Transverse colon (tissue), 4 donors: ENCODE data around the gene CRYBG1. TPM values are rescaled to one million over a fixed set of nuclear protein-coding genes. Genes with fewer than 3 reads are reported as not detected.

Experiments
- DNase-seq: peaks from one replicate; pipeline ENCODE4 v3.0.0-alpha.2; 2019
- H3K27ac ChIP-seq, 4 donors: fragments of 200-600 bp; sonication (generic); 2 replicates each; pipeline ENCODE4 v1.5.1; 2016 to 2018; ENCODE audit warnings: inconsistent platforms in 4 of 4
- H3K27me3 ChIP-seq: fragments of 200-600 bp; sonication (generic); 2 replicates; pipeline ENCODE4 v1.5.1; 2017; ENCODE audit warnings: inconsistent platforms
- H3K36me3 ChIP-seq, 4 donors: fragments of 200-600 bp; sonication (generic); 2 replicates each; pipeline ENCODE4 v1.5.1; 2017 to 2019; ENCODE audit warnings: inconsistent platforms in 4 of 4
- H3K4me1 ChIP-seq, 4 donors: fragments of 200-600 bp; sonication (generic); 2 replicates each; pipeline ENCODE4 v1.5.1; 2017 to 2020; ENCODE audit warnings: inconsistent platforms in 4 of 4
- H3K4me3 ChIP-seq, 4 donors: fragments of 200-600 bp; sonication (generic); 1 replicate in 1 of 4; 2 replicates in 3 of 4; pipeline versions ENCODE4 v1.5.1 to v1.6.1; 2017 to 2019; ENCODE audit warnings: inconsistent platforms in 4 of 4
- H3K9me3 ChIP-seq, 2 donors: fragments of 200-600 bp; sonication (generic); 2 replicates each; pipeline ENCODE4 v1.5.1; 2017 to 2019; ENCODE audit warnings: inconsistent platforms in 2 of 2
- CTCF ChIP-seq, 5 experiments: fragments of 200-600 bp in 3 of 5; fragments of 450-650 bp in 2 of 5; sonication (generic) in 3 of 5; IDR thresholded peaks; 1 replicate in 2 of 5; 2 replicates in 3 of 5; pipeline ENCODE4 v1.5.1; 2016 to 2017; ENCODE audit warnings: antibody characterized with exemption in 5 of 5, inconsistent platforms in 3 of 5, mild to moderate bottlenecking in 2 of 5, moderate library complexity in 1 of 5
- EP300 ChIP-seq: sonication (generic); formaldehyde crosslinking; IDR thresholded peaks from one replicate; pipeline ENCODE4 v1.6.1; 2017; ENCODE audit warnings: antibody characterized with exemption, low read depth
- POLR2A ChIP-seq: fragments of 450-650 bp; IDR thresholded peaks from one replicate; pipeline ENCODE4 v1.6.1; 2016; ENCODE audit warnings: antibody characterized with exemption, mild to moderate bottlenecking, moderate library complexity
- POLR2AphosphoS5 ChIP-seq, 3 donors: sonication (generic); formaldehyde crosslinking; IDR thresholded peaks; one replicate each; pipeline ENCODE4 v1.6.1; 2016; ENCODE audit warnings: antibody characterized with exemption in 3 of 3
- WGBS, 2 donors: methylation state at CpG; one replicate each; pipeline ENCODE4 v1.1.5; 2018; ENCODE audit warnings: low coverage in 1 of 2; 5-methylcytosine and 5-hydroxymethylcytosine counted together
- in situ Hi-C, 4 donors: fragments of 200-750 bp; cut with MboI; loops; one replicate each; pipeline versions ENCODE4 v1.15.0 to v1.15.1; 2017; ENCODE audit warnings: low sequenced_read_pairs in 3 of 4, low pct_ligation_motif_present in 1 of 4, low pct_unique_long_range_greater_than_20kb in 1 of 4
- intact Hi-C: fragments of 100-400 bp; cut with DNase I; formaldehyde crosslinking; loops from one replicate; pipeline ENCODE4 v1.15.1; 2023; ENCODE audit warnings: low total_unique reads
- total RNA-seq, 4 donors: library from RNA; depleted of rRNA; stranded (reverse); fragments of >200 nt; gene quantifications; one replicate each; pipeline ENCODE4 v1.1.0, GENCODE V29; 2016

Gene CRYBG1
- total RNA-seq, 4 donors from 2014 or later = 64.3 to 112 (median 70.2) TPM

GRCh38 chr6:106380407-106380806, 19.9 kb downstream of the CRYBG1 start:
- 32 to 78% methylated on average over 1 of the region's 1 CpG for WGBS, 2 donors
- no peak overlapping the region for H3K4me3 ChIP-seq
- in situ Hi-C loops = no loop called here
- TF ChIP-seq EP300 (no peak), POLR2AphosphoS5 (IDR thresholded peaks at IDR 0.05) (no peak)
- H3K27me3 ChIP-seq = no peaks in the 10 kb centered on the region
- no peak for DNase-seq
- intact Hi-C loops = no loop called here
- no peak overlapping the region for H3K27ac ChIP-seq
- H3K36me3 ChIP-seq = no peaks in the 10 kb centered on the region
- H3K4me1 ChIP-seq = peaks cover 0 to 4% (median 0%) of the 10 kb centered on the region in 4 donors
- H3K9me3 ChIP-seq = no peaks in the 10 kb centered on the region

GRCh38 chr6:106381223-106381622, 20.7 kb downstream of the CRYBG1 start:
- TF ChIP-seq POLR2A (no peak), EP300 (no peak), POLR2AphosphoS5 (IDR thresholded peaks at IDR 0.05) (no peak), CTCF (IDR thresholded peaks at IDR 0.05) (no peak)
- H3K27me3 ChIP-seq = no peaks in the 10 kb centered on the region
- intact Hi-C loops (no loop called here), in situ Hi-C loops (no loop called here)
- H3K4me3 ChIP-seq = no peak overlapping the region
- H3K27ac ChIP-seq = no peak overlapping the region
- DNase-seq = no peak
- peaks cover 0 to 4% (median 0%) of the 10 kb centered on the region in 4 donors for H3K4me1 ChIP-seq
- no peaks in the 10 kb centered on the region for H3K36me3 ChIP-seq
- no peaks in the 10 kb centered on the region for H3K9me3 ChIP-seq
- WGBS, 2 donors = 80 to 88% methylated on average over 1 of the region's 1 CpG

- Histone ChIP-seq H3K9me3 (no peaks in the 10 kb centered on the region), H3K27me3 (no peaks in the 10 kb centered on the region), H3K4me1 (peaks cover 0 to 4% (median 0%) of the 10 kb centered on the region in 4 donors), H3K4me3 (no peak overlapping the region), H3K27ac (no peak overlapping the region), H3K36me3 (no peaks in the 10 kb centered on the region)
- WGBS, 2 donors = 24% methylated on average over 1 of the region's 1 CpG; no CpG with 5 or more reads in 1 of the 2 donors
- no peak for TF ChIP-seq CTCF (IDR thresholded peaks at IDR 0.05)
- in situ Hi-C loops = no loop called here
- intact Hi-C loops = no loop called here
- peak; percentile 21 for DNase-seq
These were observed 21.4 kb downstream of the CRYBG1 start for GRCh38 chr6:106381881-106382280.

- Histone ChIP-seq H3K4me3 (no peak overlapping the region), H3K4me1 (peaks cover 0 to 4% (median 0%) of the 10 kb centered on the region in 4 donors), H3K27ac (no peak overlapping the region), H3K36me3 (no peaks in the 10 kb centered on the region), H3K27me3 (no peaks in the 10 kb centered on the region), H3K9me3 (no peaks in the 10 kb centered on the region)
- TF ChIP-seq POLR2A (no peak), POLR2AphosphoS5 (IDR thresholded peaks at IDR 0.05) (no peak), EP300 (no peak), CTCF (IDR thresholded peaks at IDR 0.05) (no peak)
- in situ Hi-C loops (no loop called here), intact Hi-C loops (no loop called here)
- DNase-seq = no peak
- WGBS, 2 donors = 58 to 76% methylated on average over 2 of the region's 2 CpGs
These were observed 23.1 kb downstream of the CRYBG1 start for GRCh38 chr6:106383573-106383972.

- Histone ChIP-seq H3K4me1 (peaks cover 0 to 4% (median 0%) of the 10 kb centered on the region in 4 donors), H3K27me3 (no peaks in the 10 kb centered on the region), H3K4me3 (no peak overlapping the region), H3K36me3 (no peaks in the 10 kb centered on the region), H3K9me3 (no peaks in the 10 kb centered on the region), H3K27ac (no peak overlapping the region)
- intact Hi-C loops (no loop called here), in situ Hi-C loops (no loop called here)
- DNase-seq = no peak
- 83 to 90% methylated on average over 6 of the region's 6 CpGs for WGBS, 2 donors
- TF ChIP-seq POLR2AphosphoS5 (IDR thresholded peaks at IDR 0.05) (no peak), POLR2A (no peak), EP300 (no peak), CTCF (IDR thresholded peaks at IDR 0.05) (no peak)
These were observed 25.0 kb downstream of the CRYBG1 start for GRCh38 chr6:106385530-106385929.
